Mucosa of stomach (tissue), 1 donor: Measurements from ENCODE around the gene TUBGCP6.
A peak's percentile ranks its signal among the peaks of the same experiment; 100 is the strongest.
"Not testable (repeated sequence)": the region's sequence is repeated elsewhere in the genome, so short reads cannot be mapped to it uniquely, and the experiment has no call there.

Experiments
- H3K27me3 ChIP-seq: one replicate; pipeline ENCODE4 v1.7.0; 2013; ENCODE audit warnings: mild to moderate bottlenecking, low read length; ENCODE audit not compliant: control insufficient read depth, insufficient read depth
- H3K36me3 ChIP-seq: one replicate; pipeline ENCODE4 v1.7.0; 2013; ENCODE audit warnings: low read length; ENCODE audit not compliant: control insufficient read depth, insufficient read depth
- H3K4me1 ChIP-seq: one replicate; pipeline ENCODE4 v1.7.0; 2013; ENCODE audit warnings: mild to moderate bottlenecking, low read length; ENCODE audit not compliant: control insufficient read depth, insufficient read depth
- H3K4me3 ChIP-seq: one replicate; pipeline ENCODE4 v1.7.0; 2013; ENCODE audit warnings: low read length
- H3K9ac ChIP-seq: one replicate; pipeline ENCODE4 v1.7.0; 2013; ENCODE audit warnings: mild to moderate bottlenecking, low read length, moderate library complexity
- H3K9me3 ChIP-seq: one replicate; pipeline ENCODE4 v1.7.0; 2013; ENCODE audit warnings: mild to moderate bottlenecking, low read length, moderate library complexity; ENCODE audit not compliant: control insufficient read depth
- donor health status: Pancreatic carcinoma.

Gene TUBGCP6

DNA sequence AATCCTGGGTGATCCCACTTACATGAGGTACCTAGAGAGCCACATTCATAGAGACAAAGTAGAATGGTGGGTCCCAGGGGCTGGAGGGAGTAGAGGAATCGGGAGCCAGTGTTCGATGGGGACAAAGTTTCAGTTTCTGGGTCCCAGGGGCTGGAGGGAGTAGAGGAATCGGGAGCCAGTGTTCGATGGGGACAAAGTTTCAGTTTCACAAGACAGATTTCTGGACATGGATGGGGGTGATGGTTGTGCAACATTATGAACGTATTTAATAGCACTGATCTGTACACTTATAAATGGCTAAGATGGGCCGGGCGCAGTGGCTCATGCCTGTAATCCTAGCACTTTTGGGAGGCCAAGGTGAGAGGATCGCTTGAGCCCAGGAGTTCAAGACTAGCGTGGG is 39.8 kb downstream of the TUBGCP6 start:
- H3K9ac ChIP-seq, H3K27me3 ChIP-seq, H3K36me3 ChIP-seq, H3K9me3 ChIP-seq, H3K4me1 ChIP-seq, H3K4me3 ChIP-seq: not testable (repeated sequence)

DNA sequence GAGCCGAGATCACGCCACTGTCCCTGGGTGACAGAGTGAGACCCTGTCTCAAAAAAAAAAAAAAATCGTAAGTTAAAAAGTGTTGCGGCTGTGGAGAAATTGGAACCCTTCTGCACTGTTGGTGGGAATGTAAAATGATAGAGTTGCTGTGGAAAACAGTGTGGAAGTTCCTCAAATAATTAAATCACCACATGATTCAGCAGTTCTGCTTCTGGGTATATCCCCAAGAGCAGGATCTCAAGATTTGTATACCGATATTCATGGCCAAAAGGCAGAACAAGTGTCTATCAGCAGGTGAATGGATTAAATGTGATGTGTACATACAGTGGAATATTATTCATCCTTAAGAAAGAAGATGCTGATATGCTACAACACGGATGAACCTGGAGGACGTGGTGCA is 40.3 kb downstream of the TUBGCP6 start:
- Histone ChIP-seq H3K4me1 (peaks cover 14% of the 10 kb centered on the region), H3K27me3 (no peaks in the 10 kb centered on the region), H3K4me3 (no peak overlapping the region), H3K9me3 (no peaks in the 10 kb centered on the region), H3K36me3 (peaks cover 9% of the 10 kb centered on the region), H3K9ac (no peak overlapping the region)

DNA sequence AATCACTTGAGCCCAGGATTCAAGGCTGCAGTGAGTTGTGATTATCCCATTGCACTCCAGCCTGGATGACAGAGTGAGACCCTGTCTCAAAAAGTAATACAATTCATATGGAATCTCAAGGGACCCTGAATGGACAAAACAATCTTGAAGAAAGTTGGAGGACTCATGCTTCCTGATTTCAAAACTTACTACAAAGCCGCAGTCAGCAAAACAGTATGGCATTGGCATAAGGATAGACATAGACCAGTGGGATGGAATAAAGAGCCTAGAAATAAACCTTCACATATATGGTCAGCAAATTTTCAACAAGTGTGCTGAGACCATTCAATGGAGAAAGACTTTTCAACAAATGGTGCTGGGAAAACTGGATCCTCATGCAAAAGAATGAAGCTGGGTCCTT is 41.5 kb downstream of the TUBGCP6 start:
- Histone ChIP-seq H3K4me1 (peaks cover 14% of the 10 kb centered on the region), H3K36me3 (peaks cover 9% of the 10 kb centered on the region), H3K9me3 (no peaks in the 10 kb centered on the region), H3K9ac (no peak overlapping the region), H3K27me3 (no peaks in the 10 kb centered on the region), H3K4me3 (no peak overlapping the region)

DNA sequence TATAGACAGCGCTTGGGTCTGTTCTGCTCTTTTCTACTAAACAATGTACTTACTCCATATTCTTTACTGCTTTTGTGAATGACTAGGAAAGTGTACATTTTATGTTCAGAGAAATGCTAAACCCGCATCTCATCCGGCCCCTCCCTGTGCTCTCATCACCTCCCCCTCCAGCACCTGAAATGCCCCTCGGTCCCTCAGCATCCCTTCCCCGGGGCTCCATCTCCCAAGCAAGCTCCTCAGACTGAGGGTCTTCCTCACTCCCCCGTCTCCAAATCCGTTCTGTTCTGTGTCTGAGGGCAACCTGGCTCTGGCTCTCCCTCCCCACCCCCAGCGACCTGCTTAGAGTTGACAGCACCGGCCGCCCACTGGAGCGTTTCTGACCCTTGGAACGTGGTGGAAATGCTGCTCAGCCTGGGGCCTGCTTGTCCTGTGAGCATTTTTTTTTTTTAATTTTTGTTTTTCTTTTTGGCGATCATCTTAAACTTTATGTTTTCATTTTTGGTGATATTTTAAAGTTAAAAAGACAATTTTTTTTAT is 42.6 kb downstream of the TUBGCP6 start:
- Histone ChIP-seq H3K9ac (peak overlapping the region; percentile 70), H3K4me1 (peaks cover 14% of the 10 kb centered on the region), H3K27me3 (no peaks in the 10 kb centered on the region), H3K9me3 (no peaks in the 10 kb centered on the region), H3K4me3 (peak overlapping the region; percentile 43), H3K36me3 (peaks cover 9% of the 10 kb centered on the region)

DNA sequence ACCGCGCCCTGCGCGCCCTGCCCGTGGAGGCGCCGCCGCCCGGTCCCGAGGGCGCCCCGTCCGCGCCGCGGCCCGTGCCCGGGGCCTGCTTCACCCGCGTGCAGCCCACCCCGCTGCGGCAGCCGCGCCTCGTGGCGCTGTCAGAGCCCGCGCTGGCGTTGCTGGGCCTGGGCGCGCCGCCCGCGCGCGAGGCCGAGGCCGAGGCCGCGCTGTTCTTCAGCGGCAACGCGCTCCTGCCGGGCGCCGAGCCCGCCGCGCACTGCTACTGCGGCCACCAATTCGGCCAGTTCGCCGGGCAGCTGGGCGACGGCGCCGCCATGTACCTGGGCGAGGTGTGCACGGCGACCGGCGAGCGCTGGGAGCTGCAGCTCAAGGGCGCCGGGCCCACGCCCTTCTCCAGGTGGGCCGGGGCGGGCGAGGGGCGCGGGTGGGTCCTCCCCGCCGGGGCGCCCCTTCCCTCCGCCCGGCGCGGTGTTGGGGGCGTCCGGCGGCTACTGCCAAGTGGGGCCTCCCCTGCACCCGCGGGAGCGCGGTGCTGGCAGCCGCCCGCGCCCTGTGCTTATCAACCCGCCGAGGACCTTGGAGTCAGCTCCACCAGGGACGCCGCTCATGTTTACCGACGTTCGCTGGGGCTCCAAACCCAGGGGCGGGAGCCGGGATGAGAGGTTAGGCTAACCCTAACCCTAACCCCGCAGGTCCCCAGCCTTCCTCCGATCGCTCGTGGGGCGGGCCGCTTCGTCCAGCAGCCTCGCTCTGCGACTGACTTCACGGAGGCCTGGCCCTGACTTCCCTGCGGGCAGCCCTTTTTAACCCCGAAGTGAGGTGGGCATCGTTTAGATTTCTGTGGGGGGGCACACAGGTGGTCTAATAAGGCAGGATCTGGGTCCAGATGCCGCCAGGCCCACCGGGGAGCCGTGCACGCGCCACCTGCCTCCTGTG is 43.4 kb downstream of the TUBGCP6 start:
- Histone ChIP-seq H3K27me3 (no peaks in the 10 kb centered on the region), H3K9ac (peak overlapping the region; percentile 70), H3K4me1 (peaks cover 14% of the 10 kb centered on the region), H3K36me3 (peaks cover 7% of the 10 kb centered on the region), H3K9me3 (no peaks in the 10 kb centered on the region), H3K4me3 (peak overlapping the region; percentile 43)

DNA sequence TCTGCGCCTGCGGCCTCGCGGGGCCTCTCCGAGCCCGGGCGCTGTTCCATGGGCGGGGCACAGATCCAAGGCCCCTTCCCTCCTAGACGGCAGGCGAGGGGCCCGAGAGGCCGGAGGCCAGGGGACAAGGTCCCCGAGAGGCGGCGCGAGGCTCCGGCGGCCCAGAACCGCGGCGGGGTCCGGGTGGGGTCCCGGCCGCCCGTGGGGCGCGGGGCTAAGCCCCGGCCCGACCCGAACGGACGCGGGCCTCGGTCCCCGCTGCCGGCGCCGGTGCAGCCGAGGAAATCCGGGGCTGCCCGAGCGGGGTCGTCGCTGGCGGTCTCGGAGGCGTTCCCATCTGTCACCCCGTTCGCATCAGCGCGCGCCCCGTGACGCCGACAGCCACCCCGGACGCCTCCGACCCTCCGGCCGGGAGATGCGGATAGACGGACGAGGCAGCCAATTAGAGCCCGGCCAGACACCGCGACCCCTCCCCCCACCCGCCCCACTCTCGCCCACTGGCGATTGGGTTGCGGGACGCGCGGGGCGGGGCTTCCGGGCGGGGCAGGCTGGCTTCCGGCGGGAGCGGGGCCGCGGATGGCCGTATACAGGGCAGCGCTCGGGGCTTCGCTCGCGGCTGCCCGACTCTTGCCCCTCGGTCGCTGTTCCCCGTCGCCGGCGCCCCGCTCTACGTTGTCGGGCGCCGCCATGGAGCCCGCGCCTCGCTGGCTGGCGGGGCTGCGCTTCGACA is 44.2 kb downstream of the TUBGCP6 start, which contains the start of gene SELENOO:
TSS of gene SELENOO (plus strand) at position 551 of the 730 bp plus-strand sequence. CDS start at position 577, 26 bp downstream.
- H3K4me3 ChIP-seq: peak within 1 kb of the TSS; percentile 46
- peaks cover 14% of the 10 kb centered on the region for H3K4me1 ChIP-seq
- no peaks in the 10 kb centered on the region for H3K36me3 ChIP-seq
- H3K27me3 ChIP-seq: no peaks in the 10 kb centered on the region
- no peaks in the 10 kb centered on the region for H3K9me3 ChIP-seq
- H3K9ac ChIP-seq: peak within 1 kb of the TSS; percentile 70

DNA sequence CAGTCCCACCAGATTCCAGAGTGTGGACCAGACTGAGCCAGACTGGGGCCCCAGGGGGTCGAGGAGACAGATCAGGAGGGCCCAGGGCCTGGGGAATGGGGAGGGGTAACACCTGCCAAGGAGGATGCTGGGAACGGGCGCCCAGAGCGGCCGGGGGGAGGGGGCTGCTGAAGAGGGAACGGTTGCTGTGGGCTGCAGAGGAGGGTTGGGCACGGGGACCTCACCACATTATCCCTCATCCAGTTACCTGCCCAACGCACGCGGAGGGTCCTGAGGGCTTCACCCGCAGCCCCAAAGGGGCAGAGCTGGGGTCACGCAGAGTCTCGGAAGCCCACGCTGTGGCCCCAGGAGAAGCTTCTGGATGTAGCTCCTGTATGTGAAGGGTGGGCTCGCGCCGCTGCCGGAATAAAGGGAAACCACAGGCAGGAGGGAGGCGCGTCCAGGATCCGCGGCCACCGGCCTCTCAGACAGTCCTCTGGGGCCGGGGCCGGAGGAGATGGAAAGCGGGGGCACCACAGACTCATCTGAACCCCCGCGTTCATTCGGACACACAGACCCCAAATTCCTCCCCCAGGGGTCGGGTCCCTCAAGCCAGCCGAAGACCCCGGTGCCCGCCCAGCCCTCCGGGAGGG is 44.9 kb downstream of the TUBGCP6 start:
- H3K9ac ChIP-seq: peak overlapping the region; percentile 59

DNA sequence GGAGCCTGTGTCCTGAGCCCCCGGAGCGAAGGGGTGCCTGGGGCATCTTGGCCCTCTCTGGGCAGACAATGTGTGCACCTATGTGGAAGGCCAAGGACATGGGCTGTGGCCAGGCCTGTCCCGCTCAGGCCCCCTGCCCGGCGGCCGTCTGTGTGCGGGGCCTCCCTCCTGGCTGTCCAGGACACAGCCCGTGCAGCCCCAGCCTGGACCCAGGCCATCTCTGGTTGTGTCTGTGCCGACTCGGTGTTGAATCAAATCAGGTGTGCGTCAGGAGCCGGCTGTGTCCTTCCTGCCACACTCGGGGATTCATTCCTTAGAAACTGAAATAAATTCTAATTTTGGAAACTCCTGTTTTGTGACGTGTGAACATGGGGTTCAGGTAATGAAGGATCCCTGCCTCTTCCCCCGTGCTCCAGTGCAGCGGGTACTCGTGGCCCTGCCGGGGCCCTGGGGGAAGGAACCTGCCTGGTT is 45.5 kb downstream of the TUBGCP6 start:
- no peak overlapping the region for H3K4me3 ChIP-seq
- H3K4me1 ChIP-seq: peaks cover 14% of the 10 kb centered on the region
- no peak overlapping the region for H3K9ac ChIP-seq
- peaks cover 6% of the 10 kb centered on the region for H3K36me3 ChIP-seq
- H3K9me3 ChIP-seq: no peaks in the 10 kb centered on the region
- no peaks in the 10 kb centered on the region for H3K27me3 ChIP-seq

More for the DNA sequence above, 44.9 kb downstream of the TUBGCP6 start:
- Histone ChIP-seq H3K4me3 (peak overlapping the region; percentile 46), H3K36me3 (no peaks in the 10 kb centered on the region), H3K27me3 (no peaks in the 10 kb centered on the region), H3K9me3 (no peaks in the 10 kb centered on the region), H3K4me1 (peaks cover 14% of the 10 kb centered on the region)

DNA sequence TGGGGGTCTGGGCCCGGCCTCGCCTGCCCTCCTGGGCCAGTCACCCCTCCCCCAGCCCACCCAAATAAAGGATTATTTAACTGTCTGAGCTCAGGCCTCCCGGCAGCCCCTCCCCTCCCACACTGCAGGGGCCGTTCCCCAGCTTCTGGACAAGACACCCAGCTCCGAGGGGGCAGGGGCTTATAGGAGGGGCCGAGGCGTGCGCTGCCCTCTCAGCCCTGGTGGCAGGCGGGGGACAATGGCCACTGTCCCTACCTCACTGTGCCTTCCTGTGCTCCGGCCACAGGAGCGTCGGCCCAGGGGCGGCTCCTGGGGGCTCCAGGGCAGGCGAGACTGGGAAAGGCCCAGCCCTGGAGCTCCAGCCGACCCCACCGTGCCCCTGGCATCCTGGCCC is 46.2 kb downstream of the TUBGCP6 start:
- Histone ChIP-seq H3K4me1 (peaks cover 14% of the 10 kb centered on the region), H3K9ac (no peak overlapping the region)

DNA sequence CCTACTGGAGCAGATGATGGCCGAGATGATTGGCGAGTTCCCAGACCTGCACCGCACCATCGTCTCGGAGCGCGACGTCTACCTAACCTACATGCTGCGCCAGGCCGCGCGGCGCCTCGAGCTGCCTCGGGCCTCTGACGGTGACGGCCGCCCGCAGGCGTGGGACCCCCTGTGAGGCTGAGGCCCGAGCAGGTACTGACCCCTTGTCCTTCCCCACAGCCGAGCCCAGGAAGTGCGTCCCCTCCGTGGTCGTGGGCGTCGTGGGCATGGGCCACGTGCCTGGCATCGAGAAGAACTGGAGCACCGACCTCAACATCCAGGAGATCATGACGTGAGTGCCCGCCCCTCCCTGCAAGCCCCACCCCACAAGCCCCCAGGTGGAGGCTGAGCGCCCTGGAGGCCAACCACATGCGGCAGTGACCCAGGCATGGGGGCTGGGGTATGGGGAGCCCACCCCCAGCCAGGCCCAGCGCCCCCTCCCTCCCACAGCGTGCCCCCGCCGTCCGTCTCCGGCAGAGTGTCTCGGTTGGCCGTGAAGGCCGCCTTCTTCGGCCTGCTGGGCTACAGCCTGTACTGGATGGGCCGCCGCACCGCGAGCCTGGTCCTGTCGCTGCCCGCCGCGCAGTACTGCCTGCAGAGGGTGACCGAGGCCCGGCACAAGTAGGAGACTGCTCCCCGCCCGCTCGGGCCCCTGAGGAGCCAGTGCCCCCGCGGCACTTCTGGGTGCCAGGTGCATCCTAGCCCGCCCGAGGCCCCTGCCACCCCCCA is 46.8 kb downstream of the TUBGCP6 start:
- H3K9ac ChIP-seq: no peak overlapping the region
- H3K4me3 ChIP-seq: no peak overlapping the region
- H3K4me1 ChIP-seq: peaks cover 18% of the 10 kb centered on the region
- peaks cover 8% of the 10 kb centered on the region for H3K36me3 ChIP-seq
- no peaks in the 10 kb centered on the region for H3K9me3 ChIP-seq
- H3K27me3 ChIP-seq: no peaks in the 10 kb centered on the region

More for the DNA sequence above, 46.2 kb downstream of the TUBGCP6 start:
- H3K4me3 ChIP-seq: no peak overlapping the region
- no peaks in the 10 kb centered on the region for H3K9me3 ChIP-seq
- H3K27me3 ChIP-seq: no peaks in the 10 kb centered on the region
- peaks cover 8% of the 10 kb centered on the region for H3K36me3 ChIP-seq
